Esophagus muscularis mucosa (tissue), 4 donors: ENCODE data around the gene KIF2C. TPM values are rescaled to one million over a fixed set of nuclear protein-coding genes. Genes with fewer than 3 reads are reported as not detected.
"Not testable (repeated sequence)": the region's sequence is repeated elsewhere in the genome, so short reads cannot be mapped to it uniquely, and the experiment has no call there.

Experiments
- DNase-seq: peaks from one replicate; pipeline ENCODE4 v3.0.0-alpha.2; 2017; ENCODE audit errors: extremely low spot score
- H3K27ac ChIP-seq, 4 donors: fragments of 200-600 bp; sonication (generic); replicated peaks in 1 of 4; 1 replicate in 3 of 4; 2 replicates in 1 of 4; pipeline ENCODE4 v1.5.1; 2016 to 2019; ENCODE audit warnings: mild to moderate bottlenecking in 1 of 4
- H3K27me3 ChIP-seq, 4 donors: fragments of 200-600 bp; sonication (generic); one replicate each; pipeline versions ENCODE4 v1.5.1 to v1.6.0; 2016 to 2019
- H3K36me3 ChIP-seq, 4 donors: fragments of 200-600 bp; sonication (generic); one replicate each; pipeline ENCODE4 v1.5.1; 2016 to 2019
- H3K4me1 ChIP-seq, 4 donors: fragments of 200-600 bp; sonication (generic); one replicate each; pipeline ENCODE4 v1.5.1; 2016 to 2019
- H3K4me3 ChIP-seq, 4 donors: fragments of 200-600 bp; sonication (generic); 1 replicate in 2 of 4; 2 replicates in 2 of 4; pipeline ENCODE4 v1.5.1; 2016 to 2019; ENCODE audit warnings: mild to moderate bottlenecking in 4 of 4, moderate library complexity in 1 of 4
- H3K9me3 ChIP-seq, 4 donors: fragments of 200-600 bp; sonication (generic); 1 replicate in 3 of 4; 2 replicates in 1 of 4; pipeline ENCODE4 v1.5.1; 2016 to 2019
- EP300 ChIP-seq: sonication (generic); formaldehyde crosslinking; IDR thresholded peaks from one replicate; pipeline ENCODE4 v1.6.1; 2017; ENCODE audit warnings: antibody characterized with exemption
- POLR2A ChIP-seq: fragments of 450-650 bp; IDR thresholded peaks from one replicate; pipeline ENCODE4 v1.6.1; 2017; ENCODE audit warnings: antibody characterized with exemption, moderate library complexity, mild to moderate bottlenecking, low read depth
- POLR2AphosphoS5 ChIP-seq, 2 donors: sonication (generic); formaldehyde crosslinking; IDR thresholded peaks; one replicate each; pipeline ENCODE4 v1.6.1; 2017; ENCODE audit warnings: antibody characterized with exemption in 2 of 2
- WGBS: methylation state at CpG from one replicate; pipeline ENCODE4 v1.1.5; 2018; 5-methylcytosine and 5-hydroxymethylcytosine counted together
- intact Hi-C: fragments of 100-400 bp; cut with DNase I; formaldehyde crosslinking; loops from one replicate; pipeline ENCODE4 v1.15.1; 2023
- total RNA-seq, 4 donors: library from RNA; depleted of rRNA; stranded (reverse); fragments of >200 nt; gene quantifications; one replicate each; pipeline versions ENCODE4 v1.1.0 to v1.2.1, GENCODE V29; 2016
- TF ChIP-seq, protein P1 (sequence below), 3 experiments: fragments of 200-600 bp in 2 of 3; fragments of 450-650 bp in 1 of 3; sonication (generic) in 2 of 3; IDR thresholded peaks; one replicate each; pipeline ENCODE4 v1.5.1; 2017 to 2019; ENCODE audit warnings: antibody characterized with exemption in 3 of 3, mild to moderate bottlenecking in 2 of 3, moderate library complexity in 1 of 3

The KIF2C gene
- total RNA-seq, 4 donors from 2014 or later, result 0.17 to 1.2 (median 0.96) TPM

DNA sequence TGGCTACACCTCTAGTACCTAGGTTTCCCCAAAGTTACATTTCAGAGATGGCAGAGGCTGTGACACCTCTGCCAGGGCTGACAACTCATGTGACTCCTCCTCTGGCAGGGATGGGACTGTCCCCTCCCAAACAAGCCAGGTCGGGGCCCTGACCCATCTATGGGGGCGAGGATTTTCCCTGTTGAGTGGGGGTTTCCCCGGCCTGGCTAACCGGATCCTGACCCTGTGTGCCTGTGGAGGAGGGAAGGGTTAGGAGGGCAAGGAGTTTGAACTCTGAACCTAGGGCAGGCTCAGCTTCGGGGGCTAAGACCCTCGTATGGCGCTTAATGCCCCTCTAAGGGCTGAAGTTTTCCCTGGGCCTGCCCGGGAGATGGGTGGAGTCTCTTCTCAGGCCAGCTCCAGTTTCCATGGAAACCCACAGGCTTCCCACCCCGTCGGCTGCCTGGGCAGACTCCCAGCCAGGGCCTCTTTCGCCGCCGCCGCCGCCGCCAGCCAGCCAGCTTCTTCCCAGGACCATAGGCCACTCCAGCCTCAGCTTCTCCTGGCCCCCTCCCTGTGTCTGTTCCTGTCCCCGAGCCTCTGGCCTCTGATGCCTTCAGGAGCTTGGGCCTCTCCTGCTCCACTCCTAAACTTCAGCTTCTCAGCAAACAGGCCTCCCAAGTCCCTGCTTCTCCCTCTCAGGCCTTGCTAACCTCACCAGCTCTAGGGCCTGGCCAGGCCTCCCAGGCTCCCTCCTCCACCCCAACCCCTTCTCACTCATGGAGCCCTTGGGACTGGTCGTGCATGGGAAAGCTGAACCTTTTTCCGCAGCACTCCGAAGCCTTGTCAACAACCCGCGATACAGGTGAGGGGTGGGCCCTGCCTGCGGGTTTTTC is 68.7 kb downstream of the KIF2C start, which contains the start of gene BTBD19:
Gene BTBD19, plus strand, starts transcription at position 461 of the 875 bp plus-strand sequence. Its CDS starts 298 bp downstream, at position 759.
- peaks cover 9 to 40% (median 31%) of the 10 kb centered on the region in 4 donors for H3K36me3 ChIP-seq
- peak within 1 kb of the TSS; percentile 96 to 97 (median 96) for H3K27ac ChIP-seq
- no peaks in the 10 kb centered on the region for H3K9me3 ChIP-seq
- H3K27me3 ChIP-seq, result no peaks in the 10 kb centered on the region
- intact Hi-C loops, result no loop called here
- peak within 1 kb of the TSS; percentile 30 to 49 (median 39) for H3K4me3 ChIP-seq
- H3K4me1 ChIP-seq, result peaks cover 80 to 100% (median 94%) of the 10 kb centered on the region in 4 donors
- DNase-seq, result no peak
- 50% methylated on average over 7 of the region's 23 CpGs for WGBS
- TF ChIP-seq EP300 (no peak), POLR2AphosphoS5 (IDR thresholded peaks at IDR 0.05) (peak; percentile 16 to 47), POLR2A (no peak)
- TF ChIP-seq, protein P1, sequence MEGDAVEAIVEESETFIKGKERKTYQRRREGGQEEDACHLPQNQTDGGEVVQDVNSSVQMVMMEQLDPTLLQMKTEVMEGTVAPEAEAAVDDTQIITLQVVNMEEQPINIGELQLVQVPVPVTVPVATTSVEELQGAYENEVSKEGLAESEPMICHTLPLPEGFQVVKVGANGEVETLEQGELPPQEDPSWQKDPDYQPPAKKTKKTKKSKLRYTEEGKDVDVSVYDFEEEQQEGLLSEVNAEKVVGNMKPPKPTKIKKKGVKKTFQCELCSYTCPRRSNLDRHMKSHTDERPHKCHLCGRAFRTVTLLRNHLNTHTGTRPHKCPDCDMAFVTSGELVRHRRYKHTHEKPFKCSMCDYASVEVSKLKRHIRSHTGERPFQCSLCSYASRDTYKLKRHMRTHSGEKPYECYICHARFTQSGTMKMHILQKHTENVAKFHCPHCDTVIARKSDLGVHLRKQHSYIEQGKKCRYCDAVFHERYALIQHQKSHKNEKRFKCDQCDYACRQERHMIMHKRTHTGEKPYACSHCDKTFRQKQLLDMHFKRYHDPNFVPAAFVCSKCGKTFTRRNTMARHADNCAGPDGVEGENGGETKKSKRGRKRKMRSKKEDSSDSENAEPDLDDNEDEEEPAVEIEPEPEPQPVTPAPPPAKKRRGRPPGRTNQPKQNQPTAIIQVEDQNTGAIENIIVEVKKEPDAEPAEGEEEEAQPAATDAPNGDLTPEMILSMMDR (IDR thresholded peaks at IDR 0.05), result no peak

DNA sequence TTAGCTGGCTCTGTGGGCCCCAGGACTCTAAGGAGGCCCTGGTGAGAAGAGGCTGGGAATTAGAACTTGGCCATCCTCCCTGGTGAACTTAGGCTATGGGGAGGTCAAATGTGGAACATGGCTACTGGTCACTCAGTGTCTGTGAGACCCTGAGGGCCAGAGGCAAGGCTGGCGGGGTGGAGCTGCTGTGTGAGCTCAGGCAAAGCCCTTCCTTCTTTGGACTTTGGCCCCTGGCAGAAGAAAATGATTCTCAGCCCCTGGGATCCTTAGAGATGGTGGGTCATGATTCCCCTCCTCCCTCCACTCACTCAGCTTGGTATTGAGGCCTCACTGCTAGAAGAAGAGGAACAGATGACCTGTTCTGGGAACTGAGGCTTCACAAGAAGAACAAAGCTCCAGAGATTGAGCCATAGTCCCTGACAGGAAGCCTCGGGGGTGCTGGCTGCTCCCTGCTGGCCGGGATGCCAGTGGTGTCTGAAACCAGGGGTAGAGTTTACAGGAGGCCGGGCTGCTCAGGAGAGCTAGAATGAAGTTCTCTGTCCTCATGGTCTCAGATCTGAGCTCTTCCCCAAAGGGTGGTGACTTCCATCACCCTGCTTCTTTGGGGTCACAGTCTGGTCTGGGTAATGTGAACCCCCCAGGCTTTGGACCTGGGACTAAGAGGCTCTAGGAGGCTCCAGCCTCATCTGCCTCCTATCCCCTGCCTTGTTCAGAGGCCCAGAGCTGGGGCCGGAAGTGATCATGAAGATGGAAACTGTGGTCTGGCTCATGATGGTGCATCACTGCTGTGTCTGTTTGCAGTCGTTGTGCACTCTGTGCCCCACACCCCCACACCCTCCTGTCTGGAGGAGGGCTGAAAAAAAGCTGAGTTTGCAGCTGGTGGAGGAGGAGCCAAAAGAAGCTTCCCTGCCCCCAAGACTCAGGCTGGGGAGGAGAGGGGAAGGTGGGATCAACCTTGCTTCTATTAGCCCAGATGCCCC is 69.6 kb downstream of the KIF2C start:
- no peak for DNase-seq
- Histone ChIP-seq H3K9me3 (no peaks in the 10 kb centered on the region), H3K36me3 (peaks cover 9 to 32% (median 21%) of the 10 kb centered on the region in 4 donors), H3K27me3 (no peaks in the 10 kb centered on the region), H3K4me3 (peak overlapping the region; percentile 30 to 49 (median 39)), H3K27ac (peak overlapping the region; percentile 96 to 97 (median 96)), H3K4me1 (peaks cover 78 to 100% (median 93%) of the 10 kb centered on the region in 4 donors)
- TF ChIP-seq POLR2AphosphoS5 (IDR thresholded peaks at IDR 0.05), result peak; percentile 5 to 59
- no peak for TF ChIP-seq POLR2A
- 52% methylated on average over 6 of the region's 6 CpGs for WGBS
- intact Hi-C loops, result no loop called here

DNA sequence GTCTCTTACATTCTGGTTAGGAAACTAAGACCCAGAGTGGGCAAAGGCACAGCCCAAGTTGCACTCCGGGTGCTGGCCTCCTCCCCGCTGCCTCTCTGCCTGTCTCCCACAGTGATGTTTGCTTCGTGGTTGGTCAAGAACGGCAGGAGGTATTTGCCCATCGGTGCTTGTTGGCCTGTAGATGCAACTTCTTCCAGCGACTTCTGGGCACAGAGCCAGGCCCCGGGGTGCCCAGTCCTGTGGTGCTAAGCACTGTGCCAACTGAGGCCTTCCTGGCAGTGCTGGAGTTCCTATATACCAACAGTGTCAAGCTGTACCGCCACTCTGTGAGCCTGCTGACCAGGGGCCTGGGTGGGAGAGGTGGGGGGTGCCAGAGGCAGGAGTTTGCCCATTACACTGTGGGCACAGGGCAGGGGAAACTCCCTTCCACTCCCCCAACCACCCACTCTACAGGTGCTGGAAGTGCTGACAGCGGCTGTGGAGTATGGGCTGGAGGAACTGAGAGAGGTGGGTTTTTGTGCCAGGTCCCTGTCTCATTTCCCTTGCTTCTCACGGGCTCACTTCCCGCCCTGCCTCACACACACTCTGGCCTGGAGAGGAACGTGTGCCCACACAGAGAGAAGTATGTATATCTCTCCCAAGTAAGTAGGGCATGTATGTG is 70.6 kb downstream of the KIF2C start:
- peaks cover 9 to 29% (median 12%) of the 10 kb centered on the region in 4 donors for H3K36me3 ChIP-seq
- H3K4me1 ChIP-seq, result peaks cover 76 to 95% (median 91%) of the 10 kb centered on the region in 4 donors
- peak overlapping the region; percentile 96 to 97 (median 96) for H3K27ac ChIP-seq
- H3K27me3 ChIP-seq, result no peaks in the 10 kb centered on the region
- 31% methylated on average over 11 of the region's 12 CpGs for WGBS
- no peaks in the 10 kb centered on the region for H3K9me3 ChIP-seq
- no peak for TF ChIP-seq POLR2AphosphoS5 (IDR thresholded peaks at IDR 0.05)
- TF ChIP-seq, protein P1 (IDR thresholded peaks at IDR 0.05), result no peak
- no peak for TF ChIP-seq EP300
- TF ChIP-seq POLR2A, result no peak
- no peak for DNase-seq
- intact Hi-C loops, result no loop called here
- H3K4me3 ChIP-seq, result peak overlapping the region in 2 of 4 donors; percentile 30 to 49

DNA sequence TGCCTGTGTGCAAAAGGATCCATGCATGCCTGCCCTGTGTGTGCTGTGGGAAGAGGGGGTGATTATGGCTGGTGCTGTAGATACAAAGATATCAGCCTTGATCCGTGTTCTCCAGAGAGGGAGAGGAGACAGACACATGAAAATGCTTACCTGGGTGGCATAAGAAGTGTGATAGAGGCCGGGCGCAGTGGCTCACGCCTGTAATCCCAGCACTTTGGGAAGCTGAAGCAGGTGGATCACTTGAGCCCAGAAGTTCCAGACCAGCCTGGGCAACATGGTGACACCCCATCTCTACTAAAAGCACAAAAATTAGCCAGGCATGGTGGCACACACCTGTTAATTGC is 71.1 kb downstream of the KIF2C start:
- H3K4me3 ChIP-seq, DNase-seq, intact Hi-C loops, H3K27me3 ChIP-seq, H3K9me3 ChIP-seq: not testable (repeated sequence)
- 90% methylated on average over 4 of the region's 4 CpGs for WGBS
- Histone ChIP-seq H3K36me3 (peaks cover 5 to 25% (median 7%) of the 10 kb centered on the region in 4 donors), H3K27ac (peak overlapping the region; percentile 96 to 97 (median 96)), H3K4me1 (peaks cover 71 to 90% (median 86%) of the 10 kb centered on the region in 4 donors)

DNA sequence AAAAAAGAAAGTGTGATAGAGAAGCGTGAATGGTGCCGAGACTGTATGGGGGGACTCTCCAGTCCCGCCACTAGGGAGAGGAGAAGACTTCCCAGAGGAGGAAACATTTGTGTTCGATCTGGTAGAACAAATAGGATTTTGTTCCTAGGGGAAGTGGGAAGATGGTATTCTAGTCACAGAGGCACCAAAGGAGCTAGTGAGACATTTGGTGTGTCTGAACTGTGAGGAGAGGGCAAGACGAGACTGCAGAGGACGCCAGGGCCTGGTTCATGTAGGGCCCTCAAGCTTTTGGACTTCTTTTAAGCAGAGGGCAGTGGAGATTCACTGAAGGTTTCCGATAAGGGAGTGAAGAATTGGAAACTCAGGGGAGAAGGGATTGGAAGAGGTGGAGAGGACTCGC is 71.6 kb downstream of the KIF2C start:
- intact Hi-C loops, result no loop called here
- Histone ChIP-seq H3K9me3 (no peaks in the 10 kb centered on the region), H3K36me3 (peaks cover under 1 to 20% (median 2%) of the 10 kb centered on the region in 4 donors), H3K4me3 (no peak overlapping the region), H3K27ac (peak overlapping the region; percentile 55 to 97 (median 96)), H3K4me1 (peaks cover 66 to 85% (median 81%) of the 10 kb centered on the region in 4 donors), H3K27me3 (no peaks in the 10 kb centered on the region)
- no peak for DNase-seq
- no peak for TF ChIP-seq POLR2AphosphoS5 (IDR thresholded peaks at IDR 0.05)
- TF ChIP-seq, protein P1 (IDR thresholded peaks at IDR 0.05), result no peak
- no peak for TF ChIP-seq EP300
- no peak for TF ChIP-seq POLR2A
- WGBS, result 73% methylated on average over 8 of the region's 8 CpGs
